ENCODE results near the gene SURF1. TPM values are rescaled to one million over a fixed set of nuclear protein-coding genes. Genes with fewer than 3 reads are reported as not detected.
"Not testable (repeated sequence)": the region's sequence is repeated elsewhere in the genome, so short reads cannot be mapped to it uniquely, and the experiment has no call there.

The SURF1 gene
- polyA plus RNA-seq, 4 donors: 22.0 to 50.5 (median 38.9) TPM

DNA sequence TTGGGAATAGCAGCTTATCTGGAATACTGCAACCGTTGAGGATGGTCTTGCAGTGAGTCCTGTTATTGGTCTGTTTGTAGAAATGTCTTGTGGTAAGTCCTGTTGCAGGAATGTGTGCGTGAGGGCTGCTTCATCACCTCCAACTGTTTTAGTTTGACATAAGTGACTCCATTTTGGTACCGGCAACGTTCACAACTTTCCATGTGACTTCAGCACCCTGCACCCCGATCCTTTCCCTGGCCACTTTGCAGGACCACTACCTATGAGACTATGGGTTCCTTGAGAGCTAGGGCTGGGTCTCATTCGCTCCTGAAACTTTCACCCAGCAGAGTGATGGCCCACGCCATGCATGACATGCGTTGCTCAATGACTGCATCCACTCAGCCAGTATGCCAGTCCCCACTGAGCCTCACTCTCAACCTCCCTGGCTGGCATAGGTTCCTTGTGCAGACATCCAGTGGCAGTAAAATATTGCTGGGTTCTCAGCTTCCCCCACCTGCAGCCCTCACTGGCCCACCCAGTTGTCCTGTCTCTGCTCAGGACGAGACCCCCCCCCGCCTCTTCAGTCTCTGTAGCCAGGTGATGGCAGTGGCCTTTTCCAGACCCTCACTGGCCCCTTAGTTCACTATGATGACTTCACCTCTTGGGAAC, 28.3 kb downstream of the SURF1 start:
- DNase-seq (ENCODE audit: low read depth in 4 of 4, low spot score in 3 of 4): no peak

DNA sequence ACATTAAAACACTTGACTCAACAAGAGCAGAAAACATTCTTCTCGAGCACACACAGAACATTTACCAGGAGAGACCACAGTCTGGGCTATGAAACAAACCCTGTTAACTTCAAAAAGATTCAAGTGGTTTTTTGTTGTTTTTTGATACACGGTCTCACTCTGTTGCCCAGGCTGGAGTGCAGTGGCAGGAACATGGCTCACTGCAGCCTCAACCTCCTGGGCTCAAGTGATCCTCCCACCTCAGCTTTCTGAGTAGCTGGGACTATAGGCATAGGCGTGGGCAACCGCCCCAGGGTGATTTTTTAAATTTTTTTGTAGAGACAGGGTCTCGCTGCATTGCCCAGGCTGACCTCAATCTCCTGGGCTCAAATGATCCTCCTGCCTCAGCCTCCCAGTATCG, 29.3 kb downstream of the SURF1 start:
- DNase-seq (ENCODE audit: low read depth in 4 of 4, low spot score in 3 of 4): not testable (repeated sequence)

DNA sequence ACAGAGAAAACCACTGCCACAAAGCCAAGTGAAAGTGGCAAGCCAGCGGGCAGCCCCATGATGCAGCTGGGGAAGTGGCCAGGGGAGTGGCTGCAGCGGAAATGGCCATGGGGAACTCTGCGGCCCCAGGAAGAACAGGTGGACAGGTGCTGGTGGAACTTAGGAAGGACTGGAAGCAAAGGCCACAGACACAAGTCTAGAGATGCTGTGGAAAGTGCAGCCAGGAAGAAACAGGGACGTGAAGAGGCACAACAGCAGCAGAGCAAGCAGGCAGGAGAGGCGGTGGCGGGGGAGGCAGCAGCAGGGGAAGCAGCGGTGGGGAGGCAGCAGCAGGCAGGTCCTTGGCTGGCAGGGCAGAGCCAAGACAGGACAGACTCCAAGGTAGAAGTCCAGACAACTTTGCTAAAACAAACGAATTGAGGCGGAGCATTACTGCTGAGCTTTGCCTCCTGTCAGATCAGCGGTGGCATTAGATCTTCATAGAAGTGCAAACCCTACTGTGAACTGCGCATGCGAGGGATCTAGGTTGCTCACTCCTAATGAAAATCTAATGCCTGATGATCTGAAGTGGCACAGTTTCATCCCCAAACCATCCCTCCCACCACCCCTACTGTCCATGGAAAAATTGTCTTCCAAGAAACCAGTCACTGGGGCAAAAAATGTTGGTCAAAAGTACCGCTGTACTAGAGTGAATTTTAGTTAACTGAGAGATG, 32.1 kb downstream of the SURF1 start:
- no peak for DNase-seq (ENCODE audit: low read depth in 4 of 4, low spot score in 3 of 4)

DNA sequence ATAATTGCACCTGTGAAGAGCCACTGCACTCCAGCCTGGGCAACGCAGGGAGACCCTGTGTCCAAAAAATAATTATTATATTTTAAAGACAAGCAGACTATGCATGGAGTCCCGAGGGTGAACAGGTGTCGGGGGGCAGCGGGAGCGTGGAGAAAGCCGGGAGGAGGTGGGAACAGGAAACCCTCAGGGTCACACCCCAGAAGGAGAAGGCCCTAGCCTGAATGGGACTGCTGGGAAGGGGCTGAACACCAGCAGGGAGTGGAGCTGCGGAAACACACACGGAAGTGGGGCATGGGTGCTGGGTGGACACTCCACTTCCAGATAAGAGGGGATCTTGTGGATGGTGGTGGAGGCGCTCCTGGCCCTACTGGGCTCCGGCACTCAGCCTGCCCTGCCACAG, 33.1 kb downstream of the SURF1 start:
- DNase-seq (ENCODE audit: low read depth in 4 of 4, low spot score in 3 of 4): no peak

DNA sequence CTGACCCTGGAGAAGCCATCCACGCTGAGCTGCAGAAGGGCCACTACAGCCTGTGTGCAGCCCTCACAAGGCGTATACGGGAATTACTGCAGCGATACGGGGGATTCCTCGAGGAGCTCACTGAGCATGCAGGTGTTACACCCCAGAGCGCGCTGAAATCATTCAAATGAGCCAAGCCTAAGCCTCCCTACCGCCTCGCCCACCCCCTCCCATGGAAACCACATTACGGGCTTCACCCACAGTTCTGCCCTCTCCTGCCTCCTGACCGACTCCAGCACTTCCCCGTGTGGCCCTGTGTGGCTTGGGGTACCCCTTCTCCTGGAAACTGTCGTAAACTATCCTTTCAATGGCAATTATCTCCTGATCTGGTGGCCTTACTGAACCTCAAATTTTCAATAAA, 33.6 kb downstream of the SURF1 start:
- DNase-seq (ENCODE audit: low read depth in 4 of 4, low spot score in 3 of 4): no peak

DNA sequence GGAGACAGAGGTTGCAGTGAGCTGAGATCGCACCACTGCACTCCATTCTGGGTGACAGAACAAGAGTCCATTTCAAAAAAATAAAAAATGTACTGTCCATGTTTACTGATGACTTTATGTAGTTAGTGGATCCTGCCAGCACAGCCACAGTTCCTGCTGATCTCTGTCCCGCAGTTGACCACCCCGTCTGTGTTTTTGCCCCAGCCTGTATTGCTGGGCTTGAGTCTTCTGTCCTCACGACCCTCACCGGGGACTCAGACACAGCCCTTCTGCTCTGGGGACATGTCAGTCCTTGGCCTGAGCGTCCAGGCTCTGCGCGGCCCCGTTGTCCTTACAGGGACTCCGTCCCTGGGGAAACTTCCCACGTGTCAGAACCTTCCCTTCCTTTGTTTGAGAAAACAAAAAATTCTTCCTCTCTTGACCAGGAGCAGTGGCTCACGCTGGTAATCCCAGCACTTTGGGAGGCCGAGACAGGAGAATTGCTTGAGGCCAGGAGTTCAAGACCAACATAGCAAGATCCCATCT, 34.8 kb downstream of the SURF1 start:
- no peak for DNase-seq (ENCODE audit: low read depth in 4 of 4, low spot score in 3 of 4)

DNA sequence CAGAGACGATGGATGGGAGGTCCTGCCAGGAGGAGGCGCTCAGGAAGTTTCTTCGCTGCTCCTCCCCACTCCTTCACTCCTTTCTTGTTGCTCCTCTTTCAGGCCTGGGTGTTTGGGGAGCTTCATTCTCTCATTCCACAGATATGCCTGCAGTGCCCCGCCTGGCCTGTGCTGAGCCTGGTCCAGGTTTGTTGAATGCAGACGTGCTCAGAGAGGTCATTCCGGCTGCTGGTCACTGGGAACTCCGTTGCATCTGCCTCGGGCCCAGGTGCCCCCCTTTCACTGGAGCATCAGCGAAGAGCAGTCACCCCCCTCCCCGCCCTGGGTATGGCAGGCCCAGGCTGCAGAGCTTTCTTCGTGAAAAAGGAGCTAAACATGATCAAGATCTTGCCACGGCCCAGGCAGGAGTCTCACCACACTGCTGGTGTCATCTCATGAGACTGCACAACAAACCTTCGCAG, 35.8 kb downstream of the SURF1 start:
- no peak for DNase-seq (ENCODE audit: low read depth in 4 of 4, low spot score in 3 of 4)

DNA sequence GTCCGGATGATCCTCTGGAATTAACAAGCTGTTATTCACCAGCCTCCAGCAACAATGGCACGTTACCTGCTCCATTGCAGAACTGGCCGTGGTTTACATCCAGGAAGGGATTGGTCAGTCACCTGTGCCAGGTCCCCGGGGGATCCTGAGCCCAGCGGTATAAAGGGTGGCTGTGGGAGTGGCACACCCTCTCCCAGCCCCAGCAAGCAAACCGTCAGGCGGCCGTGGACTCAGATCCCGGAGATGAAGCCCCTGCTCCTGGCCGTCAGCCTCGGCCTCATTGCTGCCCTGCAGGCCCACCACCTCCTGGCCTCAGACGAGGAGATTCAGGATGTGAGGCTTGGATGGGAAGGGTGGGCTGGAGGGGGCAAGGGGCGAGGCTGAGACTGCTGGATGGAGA, 38.7 kb downstream of the SURF1 start:
- DNase-seq (ENCODE audit: low read depth in 4 of 4, low spot score in 3 of 4): not testable (repeated sequence)

DNA sequence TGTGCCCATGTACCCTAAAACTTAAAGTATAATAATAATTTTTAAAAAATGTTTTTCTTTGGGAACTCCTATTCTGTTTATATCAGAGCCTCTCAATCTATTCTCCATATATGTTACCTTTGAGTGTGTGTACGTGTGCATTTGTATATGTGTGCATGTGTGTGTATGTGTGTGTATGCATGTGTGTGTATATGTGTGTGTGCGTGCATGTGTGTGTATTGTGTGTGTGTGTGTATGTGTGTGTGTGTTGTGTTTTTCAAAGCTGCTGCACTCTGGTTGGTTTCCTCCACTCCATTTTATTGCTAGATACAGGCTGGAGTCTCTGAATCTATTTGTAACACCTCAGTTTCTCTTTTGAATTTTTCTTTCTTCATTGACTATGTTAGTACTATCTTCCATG, 40.3 kb downstream of the SURF1 start:
- no peak for DNase-seq (ENCODE audit: low read depth in 4 of 4, low spot score in 3 of 4)

DNA sequence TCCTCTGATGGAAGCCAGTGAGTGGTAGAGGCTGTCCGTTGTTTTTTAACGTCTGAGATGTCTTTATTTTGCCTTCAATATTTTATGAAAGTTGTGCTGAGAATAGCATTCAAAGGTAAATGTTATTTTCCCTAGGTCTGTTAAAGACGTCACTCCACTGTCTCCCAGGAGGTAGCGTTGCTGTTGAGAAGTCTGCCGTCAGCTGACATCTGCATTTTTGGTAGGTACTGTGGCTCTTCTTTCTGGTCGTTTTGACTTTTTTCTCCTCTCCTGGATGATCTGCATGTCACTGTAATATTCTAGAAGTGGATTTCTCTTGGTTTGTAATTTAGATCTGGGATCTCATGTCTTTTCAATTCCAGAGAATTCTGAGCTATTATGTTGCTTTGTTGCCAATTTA, 46.7 kb downstream of the SURF1 start:
- DNase-seq (ENCODE audit: low read depth in 4 of 4, low spot score in 3 of 4): no peak

DNA sequence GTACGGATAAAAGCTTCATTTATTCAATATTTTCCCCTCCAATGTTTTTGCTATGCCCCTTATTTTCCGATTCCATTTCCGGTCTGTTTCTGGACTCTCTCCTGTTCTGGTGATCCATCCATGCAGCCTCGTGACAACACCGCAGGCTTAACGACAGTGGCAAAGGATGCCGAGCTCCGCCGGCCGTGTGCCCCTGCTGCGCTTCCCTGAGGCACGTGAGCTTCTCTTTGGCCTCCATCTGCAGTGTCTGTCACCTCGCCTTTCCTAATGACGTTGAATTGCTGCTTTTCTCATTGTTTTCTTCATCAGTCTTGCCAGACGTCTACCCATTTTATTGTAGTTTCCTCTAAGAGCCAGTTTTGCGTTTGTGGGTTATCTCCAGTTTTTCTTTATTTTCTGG, 49.0 kb downstream of the SURF1 start:
- DNase-seq (ENCODE audit: low read depth in 4 of 4, low spot score in 3 of 4): no peak

DNA sequence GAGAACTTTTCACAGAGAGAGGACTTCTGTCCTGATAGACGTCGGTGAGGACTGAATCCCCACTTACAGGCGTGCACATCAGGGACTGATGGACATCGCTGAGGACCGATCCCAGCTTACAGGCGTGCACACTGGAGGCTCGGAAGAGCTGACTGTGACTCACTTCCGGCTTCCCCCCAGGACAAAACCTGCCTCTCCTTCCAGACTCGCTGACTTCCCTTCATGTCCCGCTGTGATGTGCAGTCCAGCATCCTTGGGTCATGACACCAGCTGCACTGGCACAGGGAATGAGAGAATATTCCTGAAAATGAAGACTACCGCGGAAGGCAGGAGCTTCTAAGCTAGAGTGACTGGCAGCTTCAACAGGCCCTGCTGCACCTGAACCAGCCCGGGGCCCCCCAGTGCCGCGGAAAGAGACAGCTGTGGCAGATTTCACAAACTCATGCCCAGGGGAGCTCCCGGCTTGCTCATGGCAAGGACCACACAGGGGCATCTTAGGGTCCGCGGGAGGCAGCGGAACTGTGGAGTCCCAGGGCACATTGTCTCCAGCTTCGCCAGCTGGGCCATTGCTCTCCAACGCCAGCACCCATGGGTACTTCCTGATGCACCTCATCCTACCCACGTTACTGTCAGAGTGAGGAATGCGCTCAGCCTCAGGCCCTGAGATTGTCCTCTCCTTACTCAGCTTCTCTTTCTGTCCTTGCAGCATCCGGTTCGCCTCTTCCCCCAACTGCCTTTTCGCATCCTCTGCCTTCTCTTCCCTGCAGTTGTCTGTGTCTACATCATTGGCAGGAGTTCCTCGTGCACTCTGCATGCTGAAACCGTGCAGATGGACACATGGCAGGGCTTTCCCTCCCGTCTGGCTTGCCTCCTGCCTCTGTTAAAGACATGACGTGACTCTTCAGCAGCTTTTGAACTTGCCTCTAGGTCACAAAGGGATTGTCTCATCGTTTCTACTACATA, 49.8 kb downstream of the SURF1 start:
- DNase-seq (ENCODE audit: low read depth in 4 of 4, low spot score in 3 of 4): no peak

DNA sequence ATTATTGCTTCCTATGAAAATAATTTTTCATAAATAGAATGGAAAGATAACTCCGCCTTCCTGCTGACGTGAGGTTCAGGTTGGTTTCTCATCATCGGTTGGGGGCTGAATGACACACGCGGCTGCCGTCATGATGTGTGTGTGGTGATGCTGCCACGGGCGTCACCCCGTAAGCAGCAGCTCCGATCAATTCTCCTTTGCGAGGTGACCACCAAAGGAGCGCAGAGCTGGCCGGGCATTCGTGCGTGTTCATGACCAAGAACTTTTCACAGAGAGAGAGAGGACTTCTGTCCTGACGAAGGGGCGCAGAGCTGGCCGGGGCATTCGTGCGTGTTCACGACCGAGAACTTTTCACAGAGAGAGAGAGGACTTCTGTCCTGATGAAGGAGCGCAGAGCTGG, 50.6 kb downstream of the SURF1 start:
- no peak for DNase-seq (ENCODE audit: low read depth in 4 of 4, low spot score in 3 of 4)

DNA sequence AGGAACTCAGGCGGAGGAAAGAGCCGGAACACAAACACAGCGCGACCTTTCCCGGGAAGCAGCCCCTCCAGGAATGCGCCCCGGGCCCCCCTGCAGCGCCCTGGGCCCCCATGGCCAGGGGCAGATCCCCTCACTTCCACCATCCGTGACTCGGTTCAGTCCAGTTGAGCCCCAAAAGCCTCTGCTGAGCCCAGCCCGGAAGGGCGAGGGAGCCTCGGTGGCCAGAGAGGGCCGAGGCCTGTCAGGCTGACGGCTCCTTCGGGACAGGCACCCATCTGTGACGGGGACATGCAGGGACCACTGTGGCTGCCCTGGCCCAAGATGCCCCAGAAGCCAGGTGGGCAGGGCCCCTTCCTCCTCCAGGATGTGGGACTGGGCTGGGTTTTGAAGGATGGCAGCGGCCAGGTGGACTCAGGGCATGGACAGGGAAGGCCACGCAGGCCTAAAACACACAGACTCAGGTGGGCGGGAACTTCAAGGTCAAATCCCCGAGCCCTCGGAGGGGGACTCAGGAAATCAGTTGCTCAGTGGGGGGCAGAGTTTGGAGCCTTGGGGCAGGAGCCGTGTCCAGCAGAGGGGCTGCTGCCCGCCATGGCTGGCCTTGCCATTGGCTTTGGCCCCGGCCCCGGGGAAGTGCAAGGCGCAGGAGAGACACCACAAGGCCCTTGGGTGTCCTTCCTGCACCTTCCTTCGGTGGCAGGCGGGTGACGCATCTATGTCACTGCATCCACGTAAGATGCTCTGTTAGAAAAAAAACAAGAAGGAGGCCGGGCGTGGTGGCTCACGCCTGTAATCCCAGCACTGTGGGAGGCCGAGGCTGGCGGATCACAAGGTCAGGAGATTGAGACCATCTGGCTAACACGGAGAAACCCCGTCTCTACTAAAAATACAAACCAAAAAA, 51.6 kb downstream of the SURF1 start:
- no peak for DNase-seq (ENCODE audit: low read depth in 4 of 4, low spot score in 3 of 4)

DNA sequence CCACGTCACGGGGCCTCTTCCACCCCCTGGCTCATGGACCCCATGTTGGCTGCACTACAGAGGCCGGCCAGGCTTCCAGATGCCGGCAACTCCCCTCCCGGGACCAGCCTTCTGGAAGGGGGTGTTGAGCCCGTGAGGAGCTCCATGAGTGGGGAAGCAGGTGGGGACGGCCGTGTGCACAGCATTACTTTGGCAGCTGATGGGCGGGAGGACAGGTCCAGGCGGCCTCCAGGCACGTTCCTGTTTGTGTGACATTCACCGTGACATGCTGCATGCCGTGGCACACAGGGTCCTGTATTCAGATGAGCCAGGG, 52.2 kb downstream of the SURF1 start:
- no peak for DNase-seq (ENCODE audit: low read depth in 4 of 4, low spot score in 3 of 4)

DNA sequence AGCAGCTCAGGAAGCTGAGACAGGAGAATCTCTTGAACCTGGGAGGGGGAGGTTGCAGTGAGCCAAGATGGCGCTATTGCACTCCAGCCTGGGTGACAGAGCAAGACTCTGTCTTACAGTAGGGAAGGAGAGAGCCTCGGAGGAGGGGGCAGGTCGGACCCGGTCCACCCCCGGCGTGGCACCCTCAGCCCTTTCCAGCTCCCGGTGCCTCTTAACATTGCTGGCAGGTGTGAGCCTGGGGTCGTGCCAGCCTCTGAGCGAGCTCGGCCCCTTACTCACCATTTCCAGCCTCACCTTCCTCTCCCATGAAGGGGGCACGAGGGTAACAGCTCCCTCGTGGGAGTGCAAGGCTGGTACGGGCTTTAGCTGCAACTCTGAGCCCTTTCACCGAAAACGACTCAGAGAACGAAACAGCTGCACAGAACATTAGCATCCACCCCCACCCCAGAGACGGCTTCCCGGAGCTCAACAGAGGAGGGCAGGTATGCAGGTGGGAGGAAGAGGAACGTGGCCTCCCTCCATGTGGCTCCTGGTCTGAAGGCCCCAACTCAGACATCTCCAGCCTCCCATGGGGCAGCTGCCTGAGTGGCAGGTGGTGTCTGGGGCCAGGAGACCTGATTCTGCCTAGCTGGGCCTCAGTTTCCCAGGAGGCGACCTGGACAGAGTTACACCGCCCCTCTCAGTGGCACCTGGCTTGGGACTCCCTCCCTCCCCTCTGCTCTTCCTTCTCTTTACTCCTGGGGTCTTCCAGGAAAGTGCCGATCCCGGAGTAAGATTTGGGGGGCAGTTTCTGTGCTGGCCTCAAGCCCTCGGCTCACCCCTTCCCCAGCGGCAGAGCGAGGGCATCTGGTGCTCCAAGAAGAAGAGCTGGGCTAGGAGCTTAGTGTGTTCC, 52.8 kb downstream of the SURF1 start:
- DNase-seq (ENCODE audit: low read depth in 4 of 4, low spot score in 3 of 4): no peak

Data from left renal pelvis (tissue), 4 donors.